ENCODE results near the gene COBL. TPM values are rescaled to one million over a fixed set of nuclear protein-coding genes. Genes with fewer than 3 reads are reported as not detected.

Gene COBL
- total RNA-seq, 2 donors from 2014 or later = 1.4 to 1.6 TPM

GRCh38 chr7:51301806-51302205 lies 14.8 kb downstream of the COBL start:
- H3K27me3 ChIP-seq (replicated peaks; ENCODE audit: insufficient read depth) = no peaks in the 10 kb centered on the region
- no peak for DNase-seq (ENCODE audit: low spot score)
- H3K27ac ChIP-seq = no peak overlapping the region
- H3K4me1 ChIP-seq (ENCODE audit: control insufficient read depth in 1 of 2, low read depth in 2 of 2) = no peaks in the 10 kb centered on the region
- H3K36me3 ChIP-seq = no peaks in the 10 kb centered on the region
- TF ChIP-seq CTCF (IDR thresholded peaks at IDR 0.05) = no peak
- ATAC-seq (ENCODE audit: insufficient number of reproducible peaks, low FRiP score, low read depth) = no peak
- no peak overlapping the region for H3K4me3 ChIP-seq
- H3K9me3 ChIP-seq = no peaks in the 10 kb centered on the region

DNA sequence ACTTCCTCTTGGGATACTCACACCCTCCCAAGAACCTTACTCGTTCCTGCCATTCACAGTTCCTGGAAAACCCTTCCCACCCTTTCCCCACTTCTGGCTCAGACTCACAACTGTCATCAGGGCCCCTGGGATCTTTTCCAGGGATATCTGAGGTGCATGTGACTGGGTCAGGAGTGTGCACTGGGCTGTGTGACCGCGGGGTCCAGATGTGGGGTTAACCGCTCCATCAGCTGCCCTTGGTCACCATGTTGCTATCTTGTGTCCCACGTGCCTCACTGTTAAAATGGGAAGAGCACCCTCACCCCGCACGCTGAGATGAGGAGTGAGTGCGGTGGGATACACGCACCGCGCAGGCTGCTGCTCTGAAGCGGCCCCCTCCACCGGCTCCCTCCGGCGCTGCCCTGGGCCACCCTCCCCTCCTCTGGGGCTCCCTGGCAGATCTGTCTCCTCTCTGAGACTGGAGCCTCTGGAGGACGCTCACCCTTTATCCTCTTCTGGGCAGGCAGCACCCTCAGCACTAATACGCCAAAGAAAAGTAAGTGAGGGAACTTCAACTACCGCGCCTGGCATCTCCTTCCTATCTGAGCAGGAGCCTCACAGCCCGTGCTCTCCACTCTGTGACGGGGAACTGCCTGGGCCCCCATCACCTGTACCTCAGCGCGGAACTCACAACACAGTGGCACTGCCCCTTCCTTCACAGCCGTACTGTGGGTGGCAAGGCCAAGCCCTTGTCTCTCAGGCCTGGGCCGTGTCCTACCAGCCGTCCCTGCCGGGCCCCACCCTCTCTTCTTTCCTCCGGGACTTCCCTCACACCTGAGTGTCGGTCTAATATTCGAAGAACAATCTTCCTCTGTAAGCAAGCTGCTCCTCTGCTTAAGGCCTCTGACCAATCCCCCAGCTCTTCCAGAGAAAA lies 15.6 kb downstream of the COBL start:
- H3K36me3 ChIP-seq = no peaks in the 10 kb centered on the region
- H3K27me3 ChIP-seq (replicated peaks; ENCODE audit: insufficient read depth) = no peaks in the 10 kb centered on the region
- no peak overlapping the region for H3K27ac ChIP-seq
- no peak for TF ChIP-seq CTCF (IDR thresholded peaks at IDR 0.05)
- no peaks in the 10 kb centered on the region for H3K9me3 ChIP-seq
- DNase-seq (ENCODE audit: low spot score) = no peak
- H3K4me3 ChIP-seq = no peak overlapping the region
- H3K4me1 ChIP-seq (ENCODE audit: control insufficient read depth in 1 of 2, low read depth in 2 of 2) = no peaks in the 10 kb centered on the region
- no peak for ATAC-seq (ENCODE audit: insufficient number of reproducible peaks, low FRiP score, low read depth)

DNA sequence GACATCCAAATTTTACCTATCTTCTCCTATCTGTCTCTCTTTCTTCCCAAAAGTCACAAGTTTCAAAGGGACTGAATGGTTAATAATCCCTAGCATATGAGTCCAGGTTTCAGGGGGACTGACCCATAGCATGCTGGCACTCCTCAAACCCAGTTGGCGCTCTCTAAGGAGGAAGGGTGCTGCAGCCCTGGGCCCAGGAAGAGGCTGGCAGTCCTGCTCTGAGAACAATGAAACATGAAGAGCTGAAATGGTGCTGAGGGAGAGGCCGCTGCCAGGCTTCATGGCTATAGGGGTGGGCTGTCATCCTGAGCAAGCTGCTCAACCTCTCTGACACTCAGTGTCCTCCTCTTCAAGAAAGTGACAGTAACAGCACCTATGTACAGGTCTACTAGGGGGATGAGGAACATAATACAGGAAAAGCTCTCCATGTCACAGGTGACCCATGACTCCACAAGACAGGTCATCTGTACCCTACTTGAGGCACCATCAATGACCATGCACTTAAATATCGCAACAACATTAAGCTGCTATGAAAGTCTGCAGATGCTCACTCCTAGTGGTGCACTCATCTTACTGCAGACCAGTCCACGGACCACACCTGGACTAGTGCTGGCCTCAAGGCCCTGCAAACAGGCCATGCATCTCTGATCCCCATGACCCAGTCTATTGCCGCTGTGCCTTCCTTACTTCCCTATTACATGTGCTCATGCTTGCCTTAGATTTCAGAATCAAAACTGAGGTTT lies 17.0 kb downstream of the COBL start:
- Histone ChIP-seq H3K27ac (no peak overlapping the region), H3K4me3 (no peak overlapping the region), H3K36me3 (no peaks in the 10 kb centered on the region), H3K27me3 (replicated peaks; ENCODE audit: insufficient read depth) (no peaks in the 10 kb centered on the region), H3K9me3 (no peaks in the 10 kb centered on the region), H3K4me1 (ENCODE audit: control insufficient read depth in 1 of 2, low read depth in 2 of 2) (no peaks in the 10 kb centered on the region)
- no peak for TF ChIP-seq CTCF (IDR thresholded peaks at IDR 0.05)
- DNase-seq (ENCODE audit: low spot score) = no peak
- ATAC-seq (ENCODE audit: insufficient number of reproducible peaks, low FRiP score, low read depth) = no peak

GRCh38 chr7:51298912-51299311 lies 17.7 kb downstream of the COBL start:
- H3K36me3 ChIP-seq = no peaks in the 10 kb centered on the region
- no peak overlapping the region for H3K27ac ChIP-seq
- ATAC-seq (ENCODE audit: insufficient number of reproducible peaks, low FRiP score, low read depth) (no peak), DNase-seq (ENCODE audit: low spot score) (no peak)
- TF ChIP-seq CTCF (IDR thresholded peaks at IDR 0.05) = no peak
- H3K27me3 ChIP-seq (replicated peaks; ENCODE audit: insufficient read depth) = no peaks in the 10 kb centered on the region
- H3K9me3 ChIP-seq = no peaks in the 10 kb centered on the region
- no peaks in the 10 kb centered on the region for H3K4me1 ChIP-seq (ENCODE audit: control insufficient read depth in 1 of 2, low read depth in 2 of 2)
- no peak overlapping the region for H3K4me3 ChIP-seq

GRCh38 chr7:51297986-51298385 lies 18.6 kb downstream of the COBL start:
- no peak overlapping the region for H3K4me3 ChIP-seq
- no peaks in the 10 kb centered on the region for H3K36me3 ChIP-seq
- no peaks in the 10 kb centered on the region for H3K4me1 ChIP-seq (ENCODE audit: control insufficient read depth in 1 of 2, low read depth in 2 of 2)
- TF ChIP-seq CTCF (IDR thresholded peaks at IDR 0.05) = no peak
- no peaks in the 10 kb centered on the region for H3K27me3 ChIP-seq (replicated peaks; ENCODE audit: insufficient read depth)
- no peaks in the 10 kb centered on the region for H3K9me3 ChIP-seq
- no peak overlapping the region for H3K27ac ChIP-seq
- no peak for DNase-seq (ENCODE audit: low spot score)
- ATAC-seq (ENCODE audit: insufficient number of reproducible peaks, low FRiP score, low read depth) = no peak

All from thoracic aorta (tissue), 2 donors.